RWPE2 (cell line): Measurements from ENCODE around the gene GREM2.

Source experiments
- ATAC-seq: fragments of 200-7000 bp; cut with Tn5 transposase; 3 replicates; pipeline ENCODE4 v1.9.1; 2021; ENCODE audit warnings: low read depth
- DNase-seq: peaks from one replicate; pipeline ENCODE4 v3.0.0-alpha.2; 2020; ENCODE audit warnings: low spot score
- H3K27ac ChIP-seq: fragments of 450-650 bp; 2 replicates; pipeline ENCODE4 v1.5.1; 2017; ENCODE audit warnings: mild to moderate bottlenecking; ENCODE audit not compliant: poor library complexity, severe bottlenecking
- H3K27me3 ChIP-seq: fragments of 250-450 bp; sonication (Bioruptor Pico); 2 replicates; pipeline ENCODE4 v1.5.1; 2021; ENCODE audit warnings: mild to moderate bottlenecking, moderate library complexity; ENCODE audit not compliant: insufficient read depth, poor library complexity, severe bottlenecking
- H3K36me3 ChIP-seq: fragments of 250-450 bp; sonication (Bioruptor Pico); 2 replicates; pipeline ENCODE4 v1.5.1; 2020; ENCODE audit warnings: low read depth, mild to moderate bottlenecking, moderate library complexity
- H3K4me1 ChIP-seq: fragments of 250-450 bp; sonication (Bioruptor Pico); 2 replicates; pipeline ENCODE4 v1.5.1; 2021; ENCODE audit warnings: mild to moderate bottlenecking, moderate library complexity; ENCODE audit not compliant: insufficient read depth, poor library complexity, severe bottlenecking
- H3K4me3 ChIP-seq: fragments of 250-450 bp; sonication (Bioruptor Pico); 2 replicates; pipeline ENCODE4 v1.5.1; 2021; ENCODE audit warnings: mild to moderate bottlenecking, moderate library complexity; ENCODE audit not compliant: severe bottlenecking
- H3K9me3 ChIP-seq: fragments of 250-450 bp; sonication (Bioruptor Pico); 2 replicates; pipeline ENCODE4 v1.5.1; 2021; ENCODE audit warnings: mild to moderate bottlenecking, moderate library complexity; ENCODE audit not compliant: severe bottlenecking
- CTCF ChIP-seq: fragments of 450-650 bp; IDR thresholded peaks from one replicate; pipeline ENCODE4 v1.5.1; 2017; ENCODE audit warnings: mild to moderate bottlenecking, moderate library complexity; ENCODE audit not compliant: poor library complexity, severe bottlenecking

The GREM2 gene

GRCh38 chr1:240582953-240583352 lies 29.0 kb downstream of the GREM2 start:
- Histone ChIP-seq H3K9me3 (no peaks in the 10 kb centered on the region), H3K4me3 (no peak overlapping the region), H3K36me3 (no peaks in the 10 kb centered on the region), H3K27me3 (no peaks in the 10 kb centered on the region), H3K4me1 (no peaks in the 10 kb centered on the region), H3K27ac (no peak overlapping the region)
- DNase-seq (no peak), ATAC-seq (no peak)
- no peak for TF ChIP-seq CTCF

GRCh38 chr1:240579511-240579910 lies 32.4 kb downstream of the GREM2 start:
- Histone ChIP-seq H3K4me3 (no peak overlapping the region), H3K27ac (no peak overlapping the region), H3K27me3 (no peaks in the 10 kb centered on the region), H3K9me3 (no peaks in the 10 kb centered on the region), H3K36me3 (no peaks in the 10 kb centered on the region), H3K4me1 (no peaks in the 10 kb centered on the region)
- TF ChIP-seq CTCF: no peak
- no peak for DNase-seq
- no peak for ATAC-seq

- no peak overlapping the region for H3K27ac ChIP-seq
- H3K4me3 ChIP-seq: no peak overlapping the region
Observed at GRCh38 chr1:240577095-240577494, 34.9 kb downstream of the GREM2 start.

GRCh38 chr1:240575981-240576662 lies 35.8 kb downstream of the GREM2 start:
- H3K9me3 ChIP-seq: no peaks in the 10 kb centered on the region
- H3K4me1 ChIP-seq: no peaks in the 10 kb centered on the region
- no peaks in the 10 kb centered on the region for H3K36me3 ChIP-seq
- no peak for TF ChIP-seq CTCF
- ATAC-seq (no peak), DNase-seq (no peak)
- no peaks in the 10 kb centered on the region for H3K27me3 ChIP-seq
- no peak overlapping the region for H3K27ac ChIP-seq
- no peak overlapping the region for H3K4me3 ChIP-seq

More at GRCh38 chr1:240577095-240577494, 34.9 kb downstream of the GREM2 start:
- TF ChIP-seq CTCF: no peak
- no peaks in the 10 kb centered on the region for H3K27me3 ChIP-seq
- no peak for DNase-seq
- no peak for ATAC-seq
- H3K4me1 ChIP-seq: no peaks in the 10 kb centered on the region
- H3K36me3 ChIP-seq: no peaks in the 10 kb centered on the region
- no peaks in the 10 kb centered on the region for H3K9me3 ChIP-seq

- ATAC-seq: no peak
- no peaks in the 10 kb centered on the region for H3K4me1 ChIP-seq
Observed at GRCh38 chr1:240572328-240572727, 39.6 kb downstream of the GREM2 start.

More at GRCh38 chr1:240572328-240572727, 39.6 kb downstream of the GREM2 start:
- Histone ChIP-seq H3K36me3 (no peaks in the 10 kb centered on the region), H3K27me3 (no peaks in the 10 kb centered on the region), H3K9me3 (no peaks in the 10 kb centered on the region), H3K4me3 (no peak overlapping the region), H3K27ac (no peak overlapping the region)
- no peak for DNase-seq
- TF ChIP-seq CTCF: no peak
